ENCODE measurements around the gene SLC49A4.

Gene SLC49A4

GRCh38 chr3:122748347-122748746, 46.5 kb upstream of the SLC49A4 start:
- Histone ChIP-seq H2BK120ac (ENCODE audit: low read depth, low read length) (no peak overlapping the region), H3K79me1 (ENCODE audit: low read depth, low read length) (no peaks in the 10 kb centered on the region), H3K4me3 (ENCODE audit: low read length in 2 of 2) (no peak overlapping the region), H2AFZ (ENCODE audit: low read length) (no peak overlapping the region), H3K23ac (ENCODE audit: low read depth, low read length, poor library complexity) (no peak overlapping the region), H2BK15ac (ENCODE audit: low read length) (no peak overlapping the region), H3K18ac (ENCODE audit: low read length) (no peak overlapping the region), H2BK5ac (ENCODE audit: low read length) (no peak overlapping the region), H3K4ac (ENCODE audit: low read length) (no peak overlapping the region), H4K91ac (ENCODE audit: low read depth, low read length, poor library complexity) (no peak overlapping the region), H2AK5ac (ENCODE audit: low read depth, low read length) (no peak overlapping the region), H2BK12ac (ENCODE audit: low read length) (no peak overlapping the region), H3K4me2 (ENCODE audit: insufficient read depth, low read length, poor library complexity, severe bottlenecking) (no peak overlapping the region), H3K27ac (replicated peaks; ENCODE audit: low read length) (no peak overlapping the region), H3K9ac (ENCODE audit: low read depth, low read length, poor library complexity) (no peak overlapping the region), H4K8ac (ENCODE audit: low read depth, low read length) (no peak overlapping the region), H3K14ac (ENCODE audit: low read length) (no peak overlapping the region), H3K36me3 (replicated peaks in 1 of 2; ENCODE audit: control insufficient read depth in 2 of 2, insufficient read depth in 2 of 2, low read length in 2 of 2) (peaks cover 0 to 14% of the 10 kb centered on the region in 2 donors), H3K4me1 (ENCODE audit: control insufficient read depth in 2 of 2, insufficient read depth in 1 of 2, low read depth in 1 of 2, low read length in 2 of 2) (no peaks in the 10 kb centered on the region), H3K27me3 (ENCODE audit: control insufficient read depth in 3 of 3, insufficient read depth in 3 of 3, low read depth in 1 of 3, low read length in 3 of 3) (no peaks in the 10 kb centered on the region), H3K9me3 (replicated peaks in 1 of 2; ENCODE audit: control insufficient read depth in 2 of 2, insufficient read depth in 1 of 2, low read depth in 1 of 2, low read length in 2 of 2) (peaks cover 0 to 6% of the 10 kb centered on the region in 2 donors)
- WGBS, 2 donors (ENCODE audit: extremely low coverage in 2 of 2, insufficient read length in 2 of 2, insufficient replicate concordance in 1 of 2): no CpG with 5 or more reads among the region's 1 CpG
- no peak for DNase-seq (ENCODE audit: low spot score)

GRCh38 chr3:122754929-122755328, 39.9 kb upstream of the SLC49A4 start:
- Histone ChIP-seq H3K4ac (ENCODE audit: low read length) (no peak overlapping the region), H3K9ac (ENCODE audit: low read depth, low read length, poor library complexity) (no peak overlapping the region), H2BK15ac (ENCODE audit: low read length) (no peak overlapping the region), H4K8ac (ENCODE audit: low read depth, low read length) (no peak overlapping the region), H3K4me3 (ENCODE audit: low read length in 2 of 2) (no peak overlapping the region), H3K4me1 (ENCODE audit: control insufficient read depth in 2 of 2, insufficient read depth in 1 of 2, low read depth in 1 of 2, low read length in 2 of 2) (no peaks in the 10 kb centered on the region), H3K4me2 (ENCODE audit: insufficient read depth, low read length, poor library complexity, severe bottlenecking) (no peak overlapping the region), H3K9me3 (replicated peaks in 1 of 2; ENCODE audit: control insufficient read depth in 2 of 2, insufficient read depth in 1 of 2, low read depth in 1 of 2, low read length in 2 of 2) (no peaks in the 10 kb centered on the region), H2AFZ (ENCODE audit: low read length) (no peak overlapping the region), H3K23ac (ENCODE audit: low read depth, low read length, poor library complexity) (no peak overlapping the region), H3K27me3 (ENCODE audit: control insufficient read depth in 3 of 3, insufficient read depth in 3 of 3, low read depth in 1 of 3, low read length in 3 of 3) (no peaks in the 10 kb centered on the region), H3K36me3 (replicated peaks in 1 of 2; ENCODE audit: control insufficient read depth in 2 of 2, insufficient read depth in 2 of 2, low read length in 2 of 2) (peaks cover 0 to 36% of the 10 kb centered on the region in 2 donors), H2AK5ac (ENCODE audit: low read depth, low read length) (no peak overlapping the region), H3K79me1 (ENCODE audit: low read depth, low read length) (no peaks in the 10 kb centered on the region), H2BK120ac (ENCODE audit: low read depth, low read length) (no peak overlapping the region), H3K18ac (ENCODE audit: low read length) (no peak overlapping the region), H4K91ac (ENCODE audit: low read depth, low read length, poor library complexity) (no peak overlapping the region), H2BK12ac (ENCODE audit: low read length) (no peak overlapping the region), H2BK5ac (ENCODE audit: low read length) (no peak overlapping the region), H3K27ac (replicated peaks; ENCODE audit: low read length) (no peak overlapping the region), H3K14ac (ENCODE audit: low read length) (no peak overlapping the region)
- peak; percentile 18 for DNase-seq (ENCODE audit: low spot score)
- no CpG with 5 or more reads among the region's 5 CpGs for WGBS, 2 donors (ENCODE audit: extremely low coverage in 2 of 2, insufficient read length in 2 of 2, insufficient replicate concordance in 1 of 2)

GRCh38 chr3:122755491-122755890, 39.4 kb upstream of the SLC49A4 start:
- H4K8ac ChIP-seq (ENCODE audit: low read depth, low read length): no peak overlapping the region
- H2BK15ac ChIP-seq (ENCODE audit: low read length): no peak overlapping the region

GRCh38 chr3:122758877-122759560, 35.9 kb upstream of the SLC49A4 start:
- Histone ChIP-seq H3K27me3 (ENCODE audit: control insufficient read depth in 3 of 3, insufficient read depth in 3 of 3, low read depth in 1 of 3, low read length in 3 of 3) (no peaks in the 10 kb centered on the region), H2BK5ac (ENCODE audit: low read length) (no peak overlapping the region), H3K9me3 (replicated peaks in 1 of 2; ENCODE audit: control insufficient read depth in 2 of 2, insufficient read depth in 1 of 2, low read depth in 1 of 2, low read length in 2 of 2) (no peaks in the 10 kb centered on the region), H3K9ac (ENCODE audit: low read depth, low read length, poor library complexity) (no peak overlapping the region), H2BK120ac (ENCODE audit: low read depth, low read length) (no peak overlapping the region), H4K8ac (ENCODE audit: low read depth, low read length) (no peak overlapping the region), H3K18ac (ENCODE audit: low read length) (no peak overlapping the region), H2BK15ac (ENCODE audit: low read length) (no peak overlapping the region), H3K23ac (ENCODE audit: low read depth, low read length, poor library complexity) (no peak overlapping the region), H3K4me2 (ENCODE audit: insufficient read depth, low read length, poor library complexity, severe bottlenecking) (no peak overlapping the region), H3K4me1 (ENCODE audit: control insufficient read depth in 2 of 2, insufficient read depth in 1 of 2, low read depth in 1 of 2, low read length in 2 of 2) (peaks cover 0 to 8% of the 10 kb centered on the region in 2 donors), H3K36me3 (replicated peaks in 1 of 2; ENCODE audit: control insufficient read depth in 2 of 2, insufficient read depth in 2 of 2, low read length in 2 of 2) (peaks cover 0 to 25% of the 10 kb centered on the region in 2 donors), H2BK12ac (ENCODE audit: low read length) (no peak overlapping the region), H3K79me1 (ENCODE audit: low read depth, low read length) (no peaks in the 10 kb centered on the region), H2AFZ (ENCODE audit: low read length) (no peak overlapping the region), H3K27ac (replicated peaks; ENCODE audit: low read length) (no peak overlapping the region), H3K14ac (ENCODE audit: low read length) (no peak overlapping the region), H3K4me3 (ENCODE audit: low read length in 2 of 2) (no peak overlapping the region), H4K91ac (ENCODE audit: low read depth, low read length, poor library complexity) (no peak overlapping the region), H3K4ac (ENCODE audit: low read length) (no peak overlapping the region), H2AK5ac (ENCODE audit: low read depth, low read length) (no peak overlapping the region)
- DNase-seq (ENCODE audit: low spot score): no peak
- no CpG with 5 or more reads among the region's 3 CpGs for WGBS, 2 donors (ENCODE audit: extremely low coverage in 2 of 2, insufficient read length in 2 of 2, insufficient replicate concordance in 1 of 2)

More at GRCh38 chr3:122755491-122755890, 39.4 kb upstream of the SLC49A4 start:
- Histone ChIP-seq H3K18ac (ENCODE audit: low read length) (no peak overlapping the region), H3K4ac (ENCODE audit: low read length) (no peak overlapping the region), H3K9ac (ENCODE audit: low read depth, low read length, poor library complexity) (no peak overlapping the region), H2AFZ (ENCODE audit: low read length) (no peak overlapping the region), H3K4me3 (ENCODE audit: low read length in 2 of 2) (no peak overlapping the region), H3K14ac (ENCODE audit: low read length) (no peak overlapping the region), H2BK12ac (ENCODE audit: low read length) (no peak overlapping the region), H3K27ac (replicated peaks; ENCODE audit: low read length) (no peak overlapping the region), H3K4me2 (ENCODE audit: insufficient read depth, low read length, poor library complexity, severe bottlenecking) (no peak overlapping the region), H2AK5ac (ENCODE audit: low read depth, low read length) (no peak overlapping the region), H3K9me3 (replicated peaks in 1 of 2; ENCODE audit: control insufficient read depth in 2 of 2, insufficient read depth in 1 of 2, low read depth in 1 of 2, low read length in 2 of 2) (no peaks in the 10 kb centered on the region), H3K36me3 (replicated peaks in 1 of 2; ENCODE audit: control insufficient read depth in 2 of 2, insufficient read depth in 2 of 2, low read length in 2 of 2) (peaks cover 0 to 36% of the 10 kb centered on the region in 2 donors), H3K27me3 (ENCODE audit: control insufficient read depth in 3 of 3, insufficient read depth in 3 of 3, low read depth in 1 of 3, low read length in 3 of 3) (no peaks in the 10 kb centered on the region), H3K4me1 (ENCODE audit: control insufficient read depth in 2 of 2, insufficient read depth in 1 of 2, low read depth in 1 of 2, low read length in 2 of 2) (peaks cover 0 to under 1% of the 10 kb centered on the region in 2 donors), H3K79me1 (ENCODE audit: low read depth, low read length) (no peaks in the 10 kb centered on the region), H3K23ac (ENCODE audit: low read depth, low read length, poor library complexity) (no peak overlapping the region), H2BK5ac (ENCODE audit: low read length) (no peak overlapping the region), H4K91ac (ENCODE audit: low read depth, low read length, poor library complexity) (no peak overlapping the region), H2BK120ac (ENCODE audit: low read depth, low read length) (no peak overlapping the region)
- no CpG with 5 or more reads among the region's 2 CpGs for WGBS, 2 donors (ENCODE audit: extremely low coverage in 2 of 2, insufficient read length in 2 of 2, insufficient replicate concordance in 1 of 2)
- no peak for DNase-seq (ENCODE audit: low spot score)
